Ascending aorta (tissue), 2 donors: Measurements from ENCODE around the gene LAMTOR5. TPM values are rescaled to one million over a fixed set of nuclear protein-coding genes. Genes with fewer than 3 reads are reported as not detected.
"Not testable (repeated sequence)": the region's sequence is repeated elsewhere in the genome, so short reads cannot be mapped to it uniquely, and the experiment has no call there.

ENCODE experiments used
- DNase-seq, 2 donors: peaks; one replicate each; pipeline ENCODE4 v3.0.0-alpha.2; 2019; ENCODE audit warnings: low spot score in 2 of 2
- H3K27ac ChIP-seq, 2 donors: fragments of 200-600 bp; sonication (generic); one replicate each; pipeline ENCODE4 v1.5.1; 2016 to 2017; ENCODE audit warnings: mild to moderate bottlenecking in 1 of 2
- H3K27me3 ChIP-seq: fragments of 200-600 bp; sonication (generic); one replicate; pipeline ENCODE4 v1.5.1; 2017
- H3K36me3 ChIP-seq, 2 donors: fragments of 200-600 bp; sonication (generic); one replicate each; pipeline ENCODE4 v1.5.1; 2016
- H3K4me1 ChIP-seq, 2 donors: fragments of 200-600 bp; sonication (generic); one replicate each; pipeline ENCODE4 v1.5.1; 2016 to 2017; ENCODE audit warnings: mild to moderate bottlenecking in 1 of 2
- H3K4me3 ChIP-seq, 2 donors: fragments of 200-600 bp; sonication (generic); one replicate each; pipeline ENCODE4 v1.5.1; 2016 to 2017; ENCODE audit warnings: mild to moderate bottlenecking in 1 of 2
- H3K9me3 ChIP-seq, 2 donors: fragments of 200-600 bp; sonication (generic); one replicate each; pipeline ENCODE4 v1.5.1; 2016
- CTCF ChIP-seq, 3 experiments: fragments of 200-600 bp in 2 of 3; fragments of 450-650 bp in 1 of 3; sonication (generic) in 2 of 3; IDR thresholded peaks; one replicate each; pipeline ENCODE4 v1.5.1; 2016 to 2019; ENCODE audit warnings: antibody characterized with exemption in 3 of 3, mild to moderate bottlenecking in 1 of 3, moderate library complexity in 1 of 3
- intact Hi-C: fragments of 100-400 bp; cut with DNase I; formaldehyde crosslinking; loops from one replicate; pipeline ENCODE4 v1.15.1; 2023
- total RNA-seq: library from RNA; depleted of rRNA; stranded (reverse); fragments of >200 nt; gene quantifications from one replicate; pipeline ENCODE4 v1.1.0, GENCODE V29; 2016

The LAMTOR5 gene
- total RNA-seq, 1 donor from 2014 or later = 21.7 TPM

GRCh38 chr1:110404401-110404800 is 3.1 kb downstream of the LAMTOR5 start:
- no peak for TF ChIP-seq CTCF (IDR thresholded peaks at IDR 0.05)
- DNase-seq = no peak
- H3K4me3 ChIP-seq = no peak overlapping the region
- H3K27me3 ChIP-seq = no peaks in the 10 kb centered on the region
- no peak overlapping the region for H3K27ac ChIP-seq
- H3K36me3 ChIP-seq = peaks cover 41 to 60% of the 10 kb centered on the region in 2 donors
- peaks cover 9 to 16% of the 10 kb centered on the region in 2 donors for H3K4me1 ChIP-seq
- H3K9me3 ChIP-seq = no peaks in the 10 kb centered on the region
- intact Hi-C loops = no loop called here

GRCh38 chr1:110403805-110404204 is 3.7 kb downstream of the LAMTOR5 start:
- H3K9me3 ChIP-seq = no peaks in the 10 kb centered on the region
- peaks cover 9 to 16% of the 10 kb centered on the region in 2 donors for H3K4me1 ChIP-seq
- TF ChIP-seq CTCF (IDR thresholded peaks at IDR 0.05) = no peak
- no peak overlapping the region for H3K4me3 ChIP-seq
- intact Hi-C loops = no loop called here
- no peak overlapping the region for H3K27ac ChIP-seq
- H3K27me3 ChIP-seq = no peaks in the 10 kb centered on the region
- H3K36me3 ChIP-seq = peaks cover 42 to 66% of the 10 kb centered on the region in 2 donors
- DNase-seq = no peak

GRCh38 chr1:110396259-110396958 is 11.1 kb downstream of the LAMTOR5 start:
- intact Hi-C loops, DNase-seq, H3K9me3 ChIP-seq, H3K27me3 ChIP-seq, H3K27ac ChIP-seq, H3K4me3 ChIP-seq, H3K4me1 ChIP-seq: not testable (repeated sequence)
- H3K36me3 ChIP-seq = peaks cover 17 to 40% of the 10 kb centered on the region in 2 donors

- Histone ChIP-seq H3K4me3 (no peak overlapping the region), H3K27me3 (no peaks in the 10 kb centered on the region), H3K4me1 (peaks cover 5 to 13% of the 10 kb centered on the region in 2 donors), H3K36me3 (peaks cover 6 to 23% of the 10 kb centered on the region in 2 donors), H3K9me3 (no peaks in the 10 kb centered on the region), H3K27ac (no peak overlapping the region)
- no peak for TF ChIP-seq CTCF (IDR thresholded peaks at IDR 0.05)
- intact Hi-C loops = no loop called here
- no peak for DNase-seq
These were observed 13.0 kb downstream of the LAMTOR5 start for GRCh38 chr1:110394493-110394820.

GRCh38 chr1:110393691-110394492 is 13.6 kb downstream of the LAMTOR5 start:
- no peak overlapping the region for H3K27ac ChIP-seq
- H3K27me3 ChIP-seq = no peaks in the 10 kb centered on the region
- intact Hi-C loops = no loop called here
- H3K4me1 ChIP-seq = peaks cover 5 to 19% of the 10 kb centered on the region in 2 donors
- no peak for TF ChIP-seq CTCF (IDR thresholded peaks at IDR 0.05)
- peaks cover 6 to 18% of the 10 kb centered on the region in 2 donors for H3K36me3 ChIP-seq
- no peak for DNase-seq
- no peaks in the 10 kb centered on the region for H3K9me3 ChIP-seq
- no peak overlapping the region for H3K4me3 ChIP-seq

- H3K36me3 ChIP-seq = peaks cover under 1 to 11% of the 10 kb centered on the region in 2 donors
- H3K27ac ChIP-seq = no peak overlapping the region
- no peak for DNase-seq
- no peak for TF ChIP-seq CTCF (IDR thresholded peaks at IDR 0.05)
- H3K4me3 ChIP-seq = no peak overlapping the region
- no peaks in the 10 kb centered on the region for H3K27me3 ChIP-seq
- no peaks in the 10 kb centered on the region for H3K9me3 ChIP-seq
- H3K4me1 ChIP-seq = peaks cover 5 to 22% of the 10 kb centered on the region in 2 donors
- intact Hi-C loops = no loop called here
These were observed 14.2 kb downstream of the LAMTOR5 start for GRCh38 chr1:110393286-110393685.
